ENCODE results near the gene KANK3. TPM values are rescaled to one million over a fixed set of nuclear protein-coding genes. Genes with fewer than 3 reads are reported as not detected.

KANK3 gene
- total RNA-seq, result 2.2 and 4.9 TPM in 2 replicates

GRCh38 chr19:8342684-8343482 is at the start of gene KANK3:
Gene KANK3 (minus strand): TSS chr19:8343262. CDS start chr19:8337828, 5,434 bp downstream.

GRCh38 chr19:8389891-8390616 is 47.0 kb upstream of the KANK3 start, which contains the start of gene RAB11B:
Gene RAB11B (plus strand): TSS chr19:8390360. CDS start chr19:8390417, 57 bp downstream.

DNA sequence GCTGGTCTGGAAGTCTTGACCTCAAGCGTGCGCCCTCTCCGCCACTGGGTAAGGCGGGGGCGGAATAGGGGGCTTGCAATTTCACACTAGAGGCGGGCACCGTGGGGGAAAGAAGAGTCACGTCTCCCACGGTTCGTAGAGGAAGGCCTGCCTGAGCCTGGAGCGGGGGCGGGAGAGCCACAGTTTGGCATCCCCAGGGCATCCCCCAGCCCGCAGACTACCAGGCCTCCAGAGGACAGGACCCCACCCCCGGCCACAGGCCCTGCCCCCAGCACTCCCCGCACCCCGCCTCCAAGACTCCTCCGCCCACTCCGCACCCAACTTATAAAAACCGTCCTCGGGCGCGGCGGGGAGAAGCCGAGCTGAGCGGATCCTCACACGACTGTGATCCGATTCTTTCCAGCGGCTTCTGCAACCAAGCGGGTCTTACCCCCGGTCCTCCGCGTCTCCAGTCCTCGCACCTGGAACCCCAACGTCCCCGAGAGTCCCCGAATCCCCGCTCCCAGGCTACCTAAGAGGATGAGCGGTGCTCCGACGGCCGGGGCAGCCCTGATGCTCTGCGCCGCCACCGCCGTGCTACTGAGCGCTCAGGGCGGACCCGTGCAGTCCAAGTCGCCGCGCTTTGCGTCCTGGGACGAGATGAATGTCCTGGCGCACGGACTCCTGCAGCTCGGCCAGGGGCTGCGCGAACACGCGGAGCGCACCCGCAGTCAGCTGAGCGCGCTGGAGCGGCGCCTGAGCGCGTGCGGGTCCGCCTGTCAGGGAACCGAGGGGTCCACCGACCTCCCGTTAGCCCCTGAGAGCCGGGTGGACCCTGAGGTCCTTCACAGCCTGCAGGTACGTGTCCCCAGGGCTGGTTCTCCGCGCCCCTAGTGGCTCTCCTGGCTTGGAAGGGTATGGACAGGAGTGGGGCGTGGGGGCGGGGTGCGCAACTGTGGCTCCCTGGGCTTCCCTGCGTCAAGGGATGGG is 21.0 kb upstream of the KANK3 start, which contains the start of gene ANGPTL4:
TSS of gene ANGPTL4 (plus strand) at position 353 of the 969 bp plus-strand sequence. CDS start at position 520, 167 bp downstream.

GRCh38 chr19:8321067-8321985 is 21.7 kb downstream of the KANK3 start, which contains the start of the genes NDUFA7 and RPS28:
Gene NDUFA7 (minus strand): TSS chr19:8321375. CDS start chr19:8321358, 17 bp downstream.
Gene RPS28 (plus strand): TSS chr19:8321496. CDS start chr19:8321531, 35 bp downstream.

GRCh38 chr19:8307965-8308866 is 34.8 kb downstream of the KANK3 start, which contains the start of gene CD320:
Gene CD320 (minus strand): TSS chr19:8308358. CDS start chr19:8308290, 68 bp downstream.

Other genes with a start within 250 kb of the KANK3 start
- gene FBN3, start 193.7 kb downstream of the KANK3 start, total RNA-seq, result not detected in 2 replicates
- gene CERS4, start 133.9 kb downstream of the KANK3 start, total RNA-seq, result 4.4 and 20.1 TPM in 2 replicates
- gene CD320, start 34.9 kb downstream of the KANK3 start, total RNA-seq, result 60.6 and 82.6 TPM in 2 replicates
- 48.2 and 58.2 TPM in 2 replicates for gene NDUFA7, start 21.9 kb downstream of the KANK3 start, total RNA-seq
- gene RPS28, start 21.8 kb downstream of the KANK3 start, total RNA-seq, result 462 and 558 TPM in 2 replicates
- gene ANGPTL4, start 20.9 kb upstream of the KANK3 start, total RNA-seq, result 17.6 and 82.0 TPM in 2 replicates
- gene RAB11B, start 47.1 kb upstream of the KANK3 start, total RNA-seq, result 26.8 and 52.6 TPM in 2 replicates
- 50.5 and 75.0 TPM in 2 replicates for gene MARCHF2, start 70.0 kb upstream of the KANK3 start, total RNA-seq
- 75.1 and 96.7 TPM in 2 replicates for gene HNRNPM, start 101.7 kb upstream of the KANK3 start, total RNA-seq
- gene PRAM1, start 159.4 kb upstream of the KANK3 start, total RNA-seq, result not detected in 2 replicates
- 5.7 and 12.1 TPM in 2 replicates for gene ZNF414, start 170.9 kb upstream of the KANK3 start, total RNA-seq
- gene MYO1F, start 234.2 kb upstream of the KANK3 start, total RNA-seq, result 0.08 and 0.52 TPM in 2 replicates